Trophoblast cell (in vitro differentiated cells and primary cell): ENCODE results near the gene VWC2.

Experiments used
- DNase-seq, 2 donors: peaks; one replicate each; pipeline ENCODE4 v3.0.0-alpha.2; 2016
- H2AFZ ChIP-seq: 2 replicates; pipeline ENCODE4 v1.6.1; 2013; ENCODE audit warnings: low read length, moderate library complexity, mild to moderate bottlenecking; ENCODE audit not compliant: insufficient read depth, poor library complexity
- H2AK5ac ChIP-seq: 2 replicates; pipeline ENCODE4 v1.6.1; 2013; ENCODE audit warnings: mild to moderate bottlenecking, low read length
- H2BK120ac ChIP-seq: 2 replicates; pipeline ENCODE4 v1.6.1; 2013; ENCODE audit warnings: low read length, mild to moderate bottlenecking, moderate library complexity; ENCODE audit not compliant: insufficient read depth, poor library complexity
- H2BK12ac ChIP-seq: 2 replicates; pipeline ENCODE4 v1.6.1; 2013; ENCODE audit warnings: mild to moderate bottlenecking, low read length, moderate library complexity
- H2BK5ac ChIP-seq: 2 replicates; pipeline ENCODE4 v1.6.1; 2013; ENCODE audit warnings: low read length, low read depth, moderate library complexity, mild to moderate bottlenecking; ENCODE audit not compliant: poor library complexity
- H3K14ac ChIP-seq: 2 replicates; pipeline ENCODE4 v1.6.1; 2013; ENCODE audit warnings: mild to moderate bottlenecking, low read length
- H3K18ac ChIP-seq: 2 replicates; pipeline ENCODE4 v1.6.1; 2013; ENCODE audit warnings: mild to moderate bottlenecking, low read length
- H3K23ac ChIP-seq: 2 replicates; pipeline ENCODE4 v1.6.1; 2013; ENCODE audit warnings: low read length
- H3K27ac ChIP-seq: 2 replicates; pipeline ENCODE4 v1.5.1; 2013; ENCODE audit warnings: low read depth, mild to moderate bottlenecking, inconsistent platforms, low read length, moderate library complexity
- H3K27me3 ChIP-seq: 2 replicates; pipeline ENCODE4 v1.6.1; 2013; ENCODE audit warnings: inconsistent platforms, mild to moderate bottlenecking, low read length, moderate library complexity; ENCODE audit not compliant: insufficient read depth
- H3K36me3 ChIP-seq, 2 experiments: 1 replicate in 1 of 2; 2 replicates in 1 of 2; pipeline ENCODE4 v1.6.1; 2013; ENCODE audit warnings: low read length in 2 of 2, mild to moderate bottlenecking in 2 of 2, moderate library complexity in 1 of 2; ENCODE audit not compliant: insufficient read depth in 2 of 2, control insufficient read depth in 1 of 2
- H3K4ac ChIP-seq: 2 replicates; pipeline ENCODE4 v1.6.1; 2013; ENCODE audit warnings: low read depth, mild to moderate bottlenecking, low read length, moderate library complexity
- H3K4me1 ChIP-seq, 2 experiments: 1 replicate in 1 of 2; 2 replicates in 1 of 2; pipeline ENCODE4 v1.6.1; 2013; ENCODE audit warnings: low read length in 2 of 2, mild to moderate bottlenecking in 2 of 2, moderate library complexity in 1 of 2; ENCODE audit not compliant: insufficient read depth in 2 of 2, control insufficient read depth in 1 of 2
- H3K4me2 ChIP-seq: 2 replicates; pipeline ENCODE4 v1.6.1; 2013; ENCODE audit warnings: inconsistent platforms, mild to moderate bottlenecking, low read length, moderate library complexity
- H3K4me3 ChIP-seq: 2 replicates; pipeline ENCODE4 v1.5.1; 2013; ENCODE audit warnings: mild to moderate bottlenecking, low read depth, low read length, inconsistent platforms
- H3K79me1 ChIP-seq: one replicate; pipeline ENCODE4 v1.6.1; 2013; ENCODE audit warnings: low read length
- H3K79me2 ChIP-seq: 2 replicates; pipeline ENCODE4 v1.6.1; 2013; ENCODE audit warnings: low read length, mild to moderate bottlenecking; ENCODE audit not compliant: control insufficient read depth, insufficient read depth, poor library complexity
- H3K9ac ChIP-seq: 2 replicates; pipeline ENCODE4 v1.6.1; 2013; ENCODE audit warnings: mild to moderate bottlenecking, low read length
- H3K9me3 ChIP-seq: 2 replicates; pipeline ENCODE4 v1.6.1; 2013; ENCODE audit warnings: low read depth, mild to moderate bottlenecking, control low read depth, inconsistent platforms, low read length; ENCODE audit not compliant: insufficient read depth
- H4K12ac ChIP-seq: 2 replicates; pipeline ENCODE4 v1.6.1; 2013; ENCODE audit warnings: low read depth, mild to moderate bottlenecking, low read length, moderate library complexity
- H4K8ac ChIP-seq: 2 replicates; pipeline ENCODE4 v1.6.1; 2013; ENCODE audit warnings: low read depth, mild to moderate bottlenecking, low read length, moderate library complexity
- H4K91ac ChIP-seq: one replicate; pipeline ENCODE4 v1.6.1; 2013; ENCODE audit warnings: low read depth, mild to moderate bottlenecking, low read length, moderate library complexity
- WGBS: extraction: QIAGEN DNeasy Blood & Tissue Kit; methylation state at CpG from one replicate; pipeline ENCODE4 v1.1.7; 2013; ENCODE audit warnings: missing lambda C conversion rate; ENCODE audit not compliant: insufficient read length, insufficient coverage; ENCODE audit errors: extremely low coverage; 5-methylcytosine and 5-hydroxymethylcytosine counted together

VWC2 gene

GRCh38 chr7:49812534-49812933, 39.1 kb downstream of the VWC2 start:
- no peak overlapping the region for H3K14ac ChIP-seq
- no peaks in the 10 kb centered on the region for H3K27me3 ChIP-seq
- no peak overlapping the region for H2AFZ ChIP-seq
- DNase-seq: no peak
- no peaks in the 10 kb centered on the region for H3K36me3 ChIP-seq
- no peaks in the 10 kb centered on the region for H3K79me1 ChIP-seq
- H3K9me3 ChIP-seq: peaks cover 1% of the 10 kb centered on the region
- H4K8ac ChIP-seq: no peak overlapping the region
- H3K79me2 ChIP-seq: no peaks in the 10 kb centered on the region
- H4K91ac ChIP-seq: no peak overlapping the region
- H3K4ac ChIP-seq: no peak overlapping the region
- H3K9ac ChIP-seq: no peak overlapping the region
- no peak overlapping the region for H3K4me3 ChIP-seq
- no peak overlapping the region for H3K27ac ChIP-seq
- no peaks in the 10 kb centered on the region for H3K4me1 ChIP-seq
- H2BK120ac ChIP-seq: no peak overlapping the region
- no peak overlapping the region for H2BK5ac ChIP-seq
- no peak overlapping the region for H3K4me2 ChIP-seq
- H2AK5ac ChIP-seq: no peak overlapping the region
- H2BK12ac ChIP-seq: no peak overlapping the region
- no peak overlapping the region for H3K18ac ChIP-seq
- H3K23ac ChIP-seq: no peak overlapping the region
- no peak overlapping the region for H4K12ac ChIP-seq

GRCh38 chr7:49817279-49817678, 43.8 kb downstream of the VWC2 start:
- Histone ChIP-seq H3K27me3 (no peaks in the 10 kb centered on the region), H2AK5ac (no peak overlapping the region), H4K12ac (no peak overlapping the region), H3K9me3 (peaks cover 1% of the 10 kb centered on the region), H3K36me3 (no peaks in the 10 kb centered on the region), H3K27ac (no peak overlapping the region), H2BK120ac (no peak overlapping the region), H3K79me1 (no peaks in the 10 kb centered on the region), H4K91ac (no peak overlapping the region), H3K18ac (no peak overlapping the region), H3K14ac (no peak overlapping the region), H3K4ac (no peak overlapping the region), H3K23ac (no peak overlapping the region), H3K4me3 (no peak overlapping the region), H2BK5ac (no peak overlapping the region), H3K4me1 (no peaks in the 10 kb centered on the region), H3K9ac (no peak overlapping the region), H2BK12ac (no peak overlapping the region), H2AFZ (no peak overlapping the region), H3K79me2 (no peaks in the 10 kb centered on the region), H3K4me2 (no peak overlapping the region), H4K8ac (no peak overlapping the region)
- no CpG with 5 or more reads among the region's 1 CpG for WGBS
- DNase-seq: no peak

GRCh38 chr7:49821181-49821580, 47.7 kb downstream of the VWC2 start:
- Histone ChIP-seq H2AFZ (no peak overlapping the region), H3K4me3 (no peak overlapping the region), H3K4me1 (no peaks in the 10 kb centered on the region), H3K36me3 (no peaks in the 10 kb centered on the region), H2BK120ac (no peak overlapping the region), H3K4ac (no peak overlapping the region), H3K18ac (no peak overlapping the region), H3K79me1 (no peaks in the 10 kb centered on the region), H4K12ac (no peak overlapping the region), H3K9me3 (no peaks in the 10 kb centered on the region), H3K79me2 (no peaks in the 10 kb centered on the region), H3K27me3 (no peaks in the 10 kb centered on the region), H4K8ac (no peak overlapping the region), H3K23ac (no peak overlapping the region), H3K14ac (no peak overlapping the region), H3K4me2 (no peak overlapping the region), H2BK5ac (no peak overlapping the region), H3K27ac (no peak overlapping the region), H4K91ac (no peak overlapping the region), H2BK12ac (no peak overlapping the region), H2AK5ac (no peak overlapping the region), H3K9ac (no peak overlapping the region)
- DNase-seq: no peak

GRCh38 chr7:49822856-49823255, 49.4 kb downstream of the VWC2 start:
- Histone ChIP-seq H4K8ac (no peak overlapping the region), H3K79me2 (no peaks in the 10 kb centered on the region), H2BK120ac (no peak overlapping the region), H4K91ac (no peak overlapping the region), H3K14ac (no peak overlapping the region), H2AFZ (no peak overlapping the region), H3K9ac (no peak overlapping the region), H2BK5ac (no peak overlapping the region), H3K23ac (no peak overlapping the region), H3K79me1 (no peaks in the 10 kb centered on the region), H2AK5ac (no peak overlapping the region), H3K36me3 (no peaks in the 10 kb centered on the region), H4K12ac (no peak overlapping the region), H3K27me3 (no peaks in the 10 kb centered on the region), H3K4ac (no peak overlapping the region), H3K9me3 (no peaks in the 10 kb centered on the region), H2BK12ac (no peak overlapping the region), H3K4me2 (no peak overlapping the region), H3K27ac (no peak overlapping the region), H3K4me1 (no peaks in the 10 kb centered on the region), H3K4me3 (no peak overlapping the region), H3K18ac (no peak overlapping the region)
- no CpG with 5 or more reads among the region's 5 CpGs for WGBS
- DNase-seq: no peak

- H3K27me3 ChIP-seq: no peaks in the 10 kb centered on the region
- no peak overlapping the region for H3K4me2 ChIP-seq
- H3K36me3 ChIP-seq: no peaks in the 10 kb centered on the region
- no peak overlapping the region for H3K4ac ChIP-seq
- H4K8ac ChIP-seq: no peak overlapping the region
- H2AFZ ChIP-seq: no peak overlapping the region
- no peaks in the 10 kb centered on the region for H3K9me3 ChIP-seq
- no peak for DNase-seq
- H4K12ac ChIP-seq: no peak overlapping the region
- no peak overlapping the region for H4K91ac ChIP-seq
- no CpG with 5 or more reads among the region's 3 CpGs for WGBS
- H3K79me2 ChIP-seq: no peaks in the 10 kb centered on the region
- H3K27ac ChIP-seq: no peak overlapping the region
- no peaks in the 10 kb centered on the region for H3K4me1 ChIP-seq
- no peak overlapping the region for H3K18ac ChIP-seq
- H3K14ac ChIP-seq: no peak overlapping the region
- no peak overlapping the region for H3K23ac ChIP-seq
- H3K4me3 ChIP-seq: no peak overlapping the region
- H2BK12ac ChIP-seq: no peak overlapping the region
- H3K79me1 ChIP-seq: no peaks in the 10 kb centered on the region
- no peak overlapping the region for H2AK5ac ChIP-seq
- no peak overlapping the region for H3K9ac ChIP-seq
- no peak overlapping the region for H2BK120ac ChIP-seq
- H2BK5ac ChIP-seq: no peak overlapping the region
Observed at GRCh38 chr7:49823566-49823965, 50.1 kb downstream of the VWC2 start.
